Stimulated activated CD8-positive, alpha-beta memory T cell treated with anti-CD3 and anti-CD28 coated beads, Interleukin-15, amount 100 ng/mL, for 4 hours (primary cell): ENCODE measurements around the gene BMP7.
"Not testable (repeated sequence)": the region's sequence is repeated elsewhere in the genome, so short reads cannot be mapped to it uniquely, and the experiment has no call there.

Experiments
- DNase-seq, 2 donors: peaks; one replicate each; pipeline ENCODE4 v3.0.0-alpha.2; 2020; ENCODE audit warnings: low read depth in 2 of 2

The BMP7 gene

GRCh38 chr20:57167971-57168701 is 98.3 kb downstream of the BMP7 start:
- no peak for DNase-seq

GRCh38 chr20:57167292-57167655 is 99.2 kb downstream of the BMP7 start:
- DNase-seq, result no peak

- DNase-seq, result no peak
Measured at GRCh38 chr20:57166568-57167291, 99.7 kb downstream of the BMP7 start.

- no peak for DNase-seq
Measured at GRCh38 chr20:57165427-57166004, 100.9 kb downstream of the BMP7 start.

- no peak for DNase-seq
Measured at GRCh38 chr20:57164872-57165271, 101.6 kb downstream of the BMP7 start.

GRCh38 chr20:57163041-57163440 is 103.4 kb downstream of the BMP7 start:
- no peak for DNase-seq

- DNase-seq, result no peak
Measured at GRCh38 chr20:57162362-57162652, 104.1 kb downstream of the BMP7 start.

GRCh38 chr20:57161478-57162361 is 104.7 kb downstream of the BMP7 start:
- DNase-seq, result no peak

GRCh38 chr20:57160985-57161384 is 105.5 kb downstream of the BMP7 start:
- DNase-seq, result no peak

- no peak for DNase-seq
Measured at GRCh38 chr20:57159945-57160610, 106.4 kb downstream of the BMP7 start.

- no peak for DNase-seq
Measured at GRCh38 chr20:57159193-57159851, 107.1 kb downstream of the BMP7 start.

GRCh38 chr20:57158474-57158873 is 108.0 kb downstream of the BMP7 start:
- no peak for DNase-seq

GRCh38 chr20:57157787-57158186 is 108.7 kb downstream of the BMP7 start:
- not testable (repeated sequence) for DNase-seq

- DNase-seq, result no peak
Measured at GRCh38 chr20:57157106-57157691, 109.2 kb downstream of the BMP7 start.

GRCh38 chr20:57156011-57156729 is 110.3 kb downstream of the BMP7 start:
- no peak for DNase-seq

- no peak for DNase-seq
Measured at GRCh38 chr20:57155415-57155814, 111.0 kb downstream of the BMP7 start.

GRCh38 chr20:57153238-57153905 is 113.1 kb downstream of the BMP7 start:
- DNase-seq, result no peak

GRCh38 chr20:57152557-57152956 is 113.9 kb downstream of the BMP7 start:
- DNase-seq, result no peak

GRCh38 chr20:57150559-57150958 is 115.9 kb downstream of the BMP7 start:
- no peak for DNase-seq

GRCh38 chr20:57148263-57148662 is 118.2 kb downstream of the BMP7 start:
- DNase-seq, result no peak
